NB4 (cell line): Measurements from ENCODE around the gene REL.
A peak's percentile ranks its signal among the peaks of the same experiment; 100 is the strongest.

ENCODE experiments used
- DNase-seq: peaks from one replicate; pipeline ENCODE4 v3.0.0; 2010; ENCODE audit warnings: low read depth
- H3K4me3 ChIP-seq: one replicate; pipeline ENCODE4 v1.5.1; 2011; ENCODE audit warnings: mild to moderate bottlenecking, low read depth, low read length, moderate library complexity
- CTCF ChIP-seq: IDR thresholded peaks from one replicate; pipeline ENCODE4 v1.5.1; 2012; ENCODE audit warnings: low read depth, low read length
- MAX ChIP-seq: IDR thresholded peaks from 2 replicates; pipeline ENCODE4 v1.6.1; 2011; ENCODE audit warnings: low read depth, low read length
- MYC ChIP-seq: IDR thresholded peaks from 2 replicates; pipeline ENCODE4 v1.6.1; 2011; ENCODE audit warnings: low read depth, low read length
- POLR2A ChIP-seq: IDR thresholded peaks from 2 replicates; pipeline ENCODE4 v1.6.1; 2011; ENCODE audit warnings: mild to moderate bottlenecking; ENCODE audit not compliant: insufficient read length; ENCODE audit errors: extremely low read depth

The REL gene

GRCh38 chr2:60867848-60868247 is 13.5 kb upstream of the REL start:
- DNase-seq: peak; percentile 85
- TF ChIP-seq CTCF (no peak), POLR2A (no peak), MYC (no peak), MAX (no peak)
- H3K4me3 ChIP-seq: no peak overlapping the region

GRCh38 chr2:60868589-60869273 is 12.6 kb upstream of the REL start:
- no peak for DNase-seq
- TF ChIP-seq MYC (no peak), POLR2A (no peak), CTCF (no peak), MAX (no peak)
- no peak overlapping the region for H3K4me3 ChIP-seq

- no peak for DNase-seq
- TF ChIP-seq CTCF (no peak), MAX (no peak), POLR2A (no peak), MYC (no peak)
- no peak overlapping the region for H3K4me3 ChIP-seq
Observed at GRCh38 chr2:60872510-60872928, 8.9 kb upstream of the REL start.

GRCh38 chr2:60873381-60873780 is 8.0 kb upstream of the REL start:
- no peak for DNase-seq
- TF ChIP-seq CTCF (no peak), POLR2A (no peak), MAX (no peak), MYC (no peak)
- no peak overlapping the region for H3K4me3 ChIP-seq

- no peak for TF ChIP-seq MAX
- H3K4me3 ChIP-seq: no peak overlapping the region
- no peak for DNase-seq
Observed at GRCh38 chr2:60875520-60875919, 5.9 kb upstream of the REL start.

- no peak for TF ChIP-seq CTCF
- no peak for TF ChIP-seq MYC
- no peak for TF ChIP-seq POLR2A
- no peak for TF ChIP-seq MAX
- peak overlapping the region; percentile 85 for H3K4me3 ChIP-seq
- no peak for DNase-seq
Observed at GRCh38 chr2:60880643-60881046, 729 bp upstream of the REL start.
